Right ventricle myocardium superior (tissue), 1 donor: ENCODE measurements around the gene CDCA5. TPM values are rescaled to one million over a fixed set of nuclear protein-coding genes. Genes with fewer than 3 reads are reported as not detected.
A peak's percentile ranks its signal among the peaks of the same experiment; 100 is the strongest.

Experiments
- ATAC-seq: fragments of 200-7000 bp; cut with Tn5 transposase; one replicate; pipeline ENCODE4 v1.9.1; 2020; ENCODE audit warnings: mild to moderate bottlenecking; ENCODE audit not compliant: poor library complexity
- DNase-seq: peaks from one replicate; pipeline ENCODE4 v3.0.0-alpha.2; 2020
- intact Hi-C: fragments of 100-400 bp; cut with DNase I; formaldehyde crosslinking; loops from one replicate; pipeline ENCODE4 v1.11.2; 2022
- total RNA-seq: library from RNA; stranded (reverse); fragmentation: NEBNext Ultra II Directional; extraction: Animal tissue kit (Norgen Biotek cat#: 25700); gene quantifications from one replicate; pipeline ENCODE4 v1.2.1, GENCODE V29; 2021
- donor health status: DM: no; HTN: yes; CAD: no; lungs with severe emphysema.

Gene CDCA5
- total RNA-seq, 1 donor from 2014 or later: 1.4 TPM

DNA sequence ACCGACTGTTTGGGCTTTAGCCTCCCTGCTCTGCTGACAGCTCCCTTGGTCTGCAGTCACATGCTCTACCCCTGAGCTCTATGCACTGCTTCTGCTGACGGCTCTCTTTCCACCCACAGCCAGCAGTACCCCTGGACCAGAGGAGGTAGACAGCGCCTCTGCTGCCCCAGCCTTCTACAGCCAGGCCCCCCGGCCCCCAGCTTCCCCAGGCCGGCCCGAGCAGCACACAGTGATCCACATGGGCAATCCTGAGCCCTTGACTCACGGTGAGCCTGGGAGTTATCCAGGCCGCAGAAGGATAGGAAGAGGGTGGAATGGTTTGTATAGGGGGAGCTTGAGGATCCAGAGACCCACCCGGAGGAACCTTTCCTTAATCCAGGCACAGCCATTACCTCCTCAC is 3.0 kb upstream of the CDCA5 start:
- ATAC-seq (no peak), DNase-seq (no peak)
- intact Hi-C loops: no loop called here

DNA sequence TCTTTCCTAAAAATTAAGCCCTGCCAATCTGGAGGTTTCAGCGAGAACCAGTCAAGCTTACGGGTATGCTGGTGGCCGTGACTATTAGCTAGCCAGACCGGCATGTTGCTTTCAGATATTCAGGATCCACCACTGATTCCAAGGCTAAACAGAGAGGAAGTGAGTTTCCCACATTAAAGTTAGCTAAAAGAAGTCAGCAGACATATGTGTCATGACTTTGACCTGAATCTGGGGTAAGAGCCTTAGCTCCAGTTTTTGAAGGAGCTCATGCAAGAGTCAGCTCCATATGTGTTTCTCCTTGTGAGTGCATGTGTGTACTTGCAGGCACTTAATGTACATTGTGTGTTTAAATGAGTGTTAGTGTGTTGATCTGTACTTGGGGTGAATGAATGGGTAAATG is 1.6 kb upstream of the CDCA5 start:
- intact Hi-C loops: no loop called here
- ATAC-seq (no peak), DNase-seq (no peak)

- DNase-seq (no peak), ATAC-seq (no peak)
- intact Hi-C loops: no loop called here
Measured at GRCh38 chr11:65084598-65085375, 947 bp upstream of the CDCA5 start.

GRCh38 chr11:65083134-65083833 is 556 bp downstream of the CDCA5 start:
- intact Hi-C loops: no loop called here
- DNase-seq (no peak), ATAC-seq (no peak)

DNA sequence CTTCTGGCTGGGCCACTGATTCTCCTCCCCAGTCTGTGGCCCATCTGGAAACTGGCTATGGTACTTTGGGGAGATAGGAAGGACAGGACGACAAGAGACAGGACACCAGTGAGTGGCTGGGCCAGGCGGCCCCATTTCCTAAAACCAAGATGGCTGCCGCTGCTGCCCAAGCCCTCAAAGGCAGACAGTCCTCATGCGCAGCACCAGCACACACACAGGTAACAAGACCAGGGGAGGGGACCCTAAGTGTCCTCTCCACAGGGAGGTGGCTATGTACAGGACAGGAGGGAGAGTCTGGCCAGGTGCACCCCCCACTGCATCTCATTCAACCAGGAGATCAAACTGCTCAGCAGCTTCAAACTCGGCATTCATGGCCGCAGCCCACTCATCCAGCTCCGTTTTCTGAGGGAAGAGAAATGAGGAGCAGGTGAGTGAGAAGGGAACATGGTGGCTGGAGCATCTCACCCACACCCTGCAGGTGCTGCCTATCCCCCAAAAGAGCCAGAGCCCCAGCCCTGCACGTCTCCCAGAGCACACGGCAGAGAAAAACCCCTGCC is 5.0 kb downstream of the CDCA5 start:
- DNase-seq: no peak
- no peak for ATAC-seq
- intact Hi-C loops: no loop called here

GRCh38 chr11:65078151-65078550 is 5.7 kb downstream of the CDCA5 start:
- intact Hi-C loops: no loop called here
- peak; percentile 60 for DNase-seq
- peak; percentile 65 for ATAC-seq

- intact Hi-C loops: no loop called here
- DNase-seq (no peak), ATAC-seq (no peak)
Measured at GRCh38 chr11:65077451-65077850, 6.4 kb downstream of the CDCA5 start.

- intact Hi-C loops: no loop called here
- DNase-seq (no peak), ATAC-seq (no peak)
Measured at GRCh38 chr11:65072631-65072966, 11.2 kb downstream of the CDCA5 start.

DNA sequence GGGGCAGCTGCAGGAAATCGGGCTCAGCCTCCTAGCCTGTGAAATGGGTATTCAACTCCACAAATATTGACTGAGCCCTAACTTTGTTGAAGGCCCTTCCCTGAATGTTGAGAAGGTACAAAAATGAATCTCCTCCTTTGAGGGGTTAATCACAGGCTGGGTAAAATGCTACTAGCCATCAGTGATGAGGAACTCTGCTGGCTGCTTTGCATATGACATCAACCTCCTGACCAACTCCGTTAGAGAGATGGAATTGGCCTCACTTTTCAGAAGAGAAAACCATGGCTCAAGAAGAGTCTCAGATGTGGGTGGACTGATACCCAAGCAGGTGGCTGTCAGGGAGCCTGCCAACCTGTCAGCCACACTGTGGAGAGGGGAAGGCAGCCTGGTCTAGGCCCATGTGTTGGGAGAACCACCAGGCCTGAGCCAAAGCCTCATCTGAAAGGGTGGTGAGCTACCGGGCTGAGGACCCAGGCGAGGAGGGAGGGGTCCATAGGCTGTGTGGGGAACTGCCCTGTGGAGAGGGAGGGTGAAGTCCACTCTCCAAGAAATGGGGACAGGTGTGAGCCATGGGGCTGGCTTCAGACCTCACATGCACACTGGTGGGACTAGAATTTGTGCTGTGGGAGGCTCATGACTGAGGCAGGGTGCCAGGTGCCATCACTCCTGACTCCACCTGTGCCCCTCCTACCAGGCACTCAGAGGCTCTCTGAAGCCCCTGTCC is 11.8 kb downstream of the CDCA5 start:
- ATAC-seq: no peak
- intact Hi-C loops: no loop called here
- DNase-seq: no peak

GRCh38 chr11:65069217-65069616 is 14.6 kb downstream of the CDCA5 start:
- DNase-seq (no peak), ATAC-seq (no peak)
- intact Hi-C loops: no loop called here

GRCh38 chr11:65067446-65067845 is 16.4 kb downstream of the CDCA5 start:
- ATAC-seq: no peak
- DNase-seq: no peak
- intact Hi-C loops: no loop called here

- intact Hi-C loops: no loop called here
- ATAC-seq: no peak
- no peak for DNase-seq
Measured at GRCh38 chr11:65066805-65067291, 17.0 kb downstream of the CDCA5 start.

GRCh38 chr11:65066315-65066714 is 17.5 kb downstream of the CDCA5 start:
- intact Hi-C loops: no loop called here
- ATAC-seq (no peak), DNase-seq (no peak)

DNA sequence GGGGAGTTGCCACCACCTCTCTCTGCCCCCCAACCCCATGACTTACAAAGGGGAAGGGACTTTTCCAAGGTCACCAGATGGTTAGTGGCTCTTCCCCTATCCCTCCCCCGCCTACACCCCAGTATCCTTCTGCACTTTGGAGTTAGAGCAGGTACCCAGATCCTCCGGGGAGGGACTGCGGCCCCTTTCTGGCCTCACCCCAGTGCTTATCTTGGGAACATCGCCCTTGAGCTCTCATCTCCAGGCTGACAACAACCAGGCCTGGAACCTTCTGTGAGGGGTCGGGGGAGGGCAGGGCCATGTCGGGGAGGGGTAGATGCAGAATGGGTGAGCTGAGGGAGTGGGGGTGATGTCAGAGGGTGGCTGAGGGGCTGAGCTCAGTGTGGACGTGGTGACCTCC is 18.0 kb downstream of the CDCA5 start:
- intact Hi-C loops: no loop called here
- DNase-seq: no peak
- ATAC-seq: no peak

GRCh38 chr11:65064847-65065240 is 19.0 kb downstream of the CDCA5 start:
- no peak for ATAC-seq
- intact Hi-C loops: no loop called here
- no peak for DNase-seq

- intact Hi-C loops: no loop called here
- ATAC-seq (no peak), DNase-seq (no peak)
Measured at GRCh38 chr11:65063532-65063931, 20.3 kb downstream of the CDCA5 start.

DNA sequence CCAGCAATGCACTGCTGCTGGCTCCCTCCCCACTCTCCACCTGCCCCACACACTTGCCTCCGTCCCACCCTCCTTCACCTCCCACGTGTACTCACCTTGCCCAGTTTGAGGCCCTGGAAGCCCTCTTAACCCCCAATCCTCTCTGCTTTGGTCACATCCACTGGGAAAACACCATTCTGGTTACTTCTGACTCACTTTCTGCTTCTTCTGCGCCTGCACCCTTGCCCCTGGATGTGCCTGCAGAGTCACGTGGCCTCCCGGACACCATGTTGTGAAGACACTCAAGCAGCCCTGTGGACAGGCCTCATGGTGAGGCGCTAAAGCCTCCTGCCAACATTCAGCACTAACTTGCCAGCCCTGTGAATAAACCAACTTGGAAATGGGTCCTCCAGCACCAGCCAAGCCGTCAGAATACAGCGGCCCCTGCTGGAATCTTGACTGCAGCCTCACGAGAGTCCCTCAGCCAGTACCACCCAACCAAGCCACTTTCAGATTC is 22.9 kb downstream of the CDCA5 start:
- ATAC-seq: no peak
- intact Hi-C loops: no loop called here
- DNase-seq: no peak

GRCh38 chr11:65059959-65060824 is 23.6 kb downstream of the CDCA5 start:
- intact Hi-C loops: no loop called here
- ATAC-seq (no peak), DNase-seq (no peak)
